ENCODE measurements around the gene RIT2.

DNA sequence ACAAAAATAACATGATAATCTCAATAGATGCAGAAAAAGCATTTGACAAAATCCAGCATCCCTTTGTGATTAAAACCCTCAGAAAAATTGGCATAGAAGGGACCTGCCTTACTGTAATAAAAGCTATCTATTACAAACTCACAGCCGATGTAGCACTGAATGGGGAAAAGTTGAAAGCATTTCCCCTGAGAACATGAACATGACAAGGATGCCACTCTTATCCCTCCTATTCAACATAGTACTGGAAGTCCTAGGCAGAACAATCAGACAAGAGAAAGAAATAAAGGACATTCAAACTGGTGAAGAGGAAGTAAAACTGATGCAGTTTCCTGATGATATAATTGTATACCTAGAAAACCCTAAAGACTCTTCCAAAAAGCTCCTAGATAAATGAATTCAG is 368.7 kb downstream of the RIT2 start:
- TF ChIP-seq POLR2A (IDR thresholded peaks at IDR 0.05) (no peak), POLR2AphosphoS5 (IDR thresholded peaks at IDR 0.05) (no peak), EP300 (IDR thresholded peaks at IDR 0.05) (no peak)
